Smooth muscle cell (in vitro differentiated cells): ENCODE measurements around the gene CTCF. TPM values are rescaled to one million over a fixed set of nuclear protein-coding genes. Genes with fewer than 3 reads are reported as not detected.

Experiments used
- DNase-seq: peaks from one replicate; lab custom pipeline; 2025; ENCODE audit not compliant: unreplicated experiment; lab: John Stamatoyannopoulos, UW
- H2AFZ ChIP-seq: fragments of 200-600 bp; sonication (generic); 2 replicates; pipeline ENCODE4 v1.6.0; 2016; ENCODE audit warnings: antibody characterized with exemption, low read depth, mild to moderate bottlenecking
- H3F3A ChIP-seq: fragments of 200-600 bp; sonication (generic); 2 replicates; pipeline ENCODE4 v1.6.0; 2017; ENCODE audit warnings: antibody characterized with exemption, low read depth
- H3K27ac ChIP-seq: fragments of 200-600 bp; sonication (generic); 2 replicates; pipeline ENCODE4 v1.5.1; 2016; ENCODE audit warnings: low read depth, mild to moderate bottlenecking
- H3K27me3 ChIP-seq: fragments of 200-600 bp; sonication (generic); 2 replicates; pipeline ENCODE4 v1.6.1; 2016; ENCODE audit warnings: low read depth, mild to moderate bottlenecking
- H3K36me3 ChIP-seq: fragments of 200-600 bp; sonication (generic); 2 replicates; pipeline ENCODE4 v1.5.1; 2016; ENCODE audit warnings: low read depth
- H3K4me1 ChIP-seq: fragments of 200-600 bp; sonication (generic); 2 replicates; pipeline ENCODE4 v1.5.1; 2016; ENCODE audit warnings: low read depth
- H3K4me2 ChIP-seq: fragments of 200-600 bp; sonication (generic); 2 replicates; pipeline ENCODE4 v1.6.0; 2016; ENCODE audit warnings: mild to moderate bottlenecking
- H3K4me3 ChIP-seq: fragments of 200-600 bp; sonication (generic); 2 replicates; pipeline ENCODE4 v1.5.1; 2016; ENCODE audit warnings: mild to moderate bottlenecking
- H3K79me2 ChIP-seq: fragments of 200-600 bp; sonication (generic); 2 replicates; pipeline ENCODE4 v1.6.0; 2016; ENCODE audit warnings: low read depth, mild to moderate bottlenecking
- H3K9ac ChIP-seq: fragments of 200-600 bp; sonication (generic); 2 replicates; pipeline ENCODE4 v1.6.0; 2016; ENCODE audit warnings: low read depth
- H3K9me3 ChIP-seq: fragments of 200-600 bp; sonication (generic); replicated peaks from 2 replicates; pipeline ENCODE4 v1.5.1; 2016; ENCODE audit warnings: low read depth
- H4K20me1 ChIP-seq: fragments of 200-600 bp; sonication (generic); 2 replicates; pipeline ENCODE4 v1.6.0; 2016; ENCODE audit warnings: low read depth
- WGBS: methylation state at CpG from one replicate; pipeline ENCODE4 v1.1.7; 2016; ENCODE audit warnings: low lambda C conversion rate; 5-methylcytosine and 5-hydroxymethylcytosine counted together
- polyA plus RNA-seq: library from polyadenylated mRNA; unstranded; fragments of >200 nt; fragmentation: Nextera tagmentation; extraction: Ambion mirVana; gene quantifications from 2 replicates; pipeline ENCODE4 v1.2.1, GENCODE V29; 2016
- total RNA-seq: library from RNA; depleted of rRNA; stranded (reverse); fragments of >200 nt; gene quantifications from 2 replicates; pipeline ENCODE4 v1.2.3, GENCODE V29; 2014
- TF ChIP-seq, protein P1 (sequence below): fragments of 200-600 bp; sonication (generic); IDR thresholded peaks from 2 replicates; pipeline ENCODE4 v1.5.1; 2017; ENCODE audit warnings: borderline replicate concordance, mild to moderate bottlenecking, antibody characterized with exemption; ENCODE audit not compliant: insufficient read depth, poor library complexity, severe bottlenecking

Gene CTCF
- total and polyA plus RNA-seq, 2 experiments from 2014 or later, result 28.4 to 32.4 TPM

DNA sequence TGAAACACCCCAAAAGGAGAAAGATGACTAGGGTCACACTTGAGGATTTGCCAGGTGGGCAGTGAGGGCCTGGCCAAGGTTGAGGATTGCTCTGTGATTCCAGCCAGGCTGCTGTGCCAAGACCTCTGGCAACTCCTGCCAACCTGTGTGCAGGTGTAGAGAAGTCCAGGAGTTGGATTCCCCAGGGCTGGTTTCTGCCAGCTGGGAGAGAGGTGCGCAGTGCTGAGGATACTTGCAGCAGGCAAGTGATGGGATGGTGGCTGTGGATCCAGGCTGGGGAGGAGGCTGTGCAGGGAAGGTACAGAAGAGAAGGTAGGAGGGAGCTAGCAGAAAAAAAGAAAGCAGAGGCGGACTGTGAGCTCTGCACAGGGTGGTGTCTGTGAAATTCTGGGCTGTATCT lies 27.1 kb upstream of the CTCF start:
- H3K4me2 ChIP-seq, result no peak overlapping the region
- DNase-seq, result no peak
- H3K4me3 ChIP-seq, result no peak overlapping the region
- peaks cover 100% of the 10 kb centered on the region for H4K20me1 ChIP-seq
- peaks cover 3% of the 10 kb centered on the region for H3F3A ChIP-seq
- H3K27me3 ChIP-seq, result no peaks in the 10 kb centered on the region
- H2AFZ ChIP-seq, result no peak overlapping the region
- H3K79me2 ChIP-seq, result peaks cover 28% of the 10 kb centered on the region
- no peak overlapping the region for H3K9ac ChIP-seq
- TF ChIP-seq, protein P1, sequence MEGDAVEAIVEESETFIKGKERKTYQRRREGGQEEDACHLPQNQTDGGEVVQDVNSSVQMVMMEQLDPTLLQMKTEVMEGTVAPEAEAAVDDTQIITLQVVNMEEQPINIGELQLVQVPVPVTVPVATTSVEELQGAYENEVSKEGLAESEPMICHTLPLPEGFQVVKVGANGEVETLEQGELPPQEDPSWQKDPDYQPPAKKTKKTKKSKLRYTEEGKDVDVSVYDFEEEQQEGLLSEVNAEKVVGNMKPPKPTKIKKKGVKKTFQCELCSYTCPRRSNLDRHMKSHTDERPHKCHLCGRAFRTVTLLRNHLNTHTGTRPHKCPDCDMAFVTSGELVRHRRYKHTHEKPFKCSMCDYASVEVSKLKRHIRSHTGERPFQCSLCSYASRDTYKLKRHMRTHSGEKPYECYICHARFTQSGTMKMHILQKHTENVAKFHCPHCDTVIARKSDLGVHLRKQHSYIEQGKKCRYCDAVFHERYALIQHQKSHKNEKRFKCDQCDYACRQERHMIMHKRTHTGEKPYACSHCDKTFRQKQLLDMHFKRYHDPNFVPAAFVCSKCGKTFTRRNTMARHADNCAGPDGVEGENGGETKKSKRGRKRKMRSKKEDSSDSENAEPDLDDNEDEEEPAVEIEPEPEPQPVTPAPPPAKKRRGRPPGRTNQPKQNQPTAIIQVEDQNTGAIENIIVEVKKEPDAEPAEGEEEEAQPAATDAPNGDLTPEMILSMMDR, result no peak
- H3K27ac ChIP-seq, result no peak overlapping the region
- peaks cover 19% of the 10 kb centered on the region for H3K4me1 ChIP-seq
- no peaks in the 10 kb centered on the region for H3K36me3 ChIP-seq
- 100% methylated on average over 2 of the region's 2 CpGs for WGBS
- no peaks in the 10 kb centered on the region for H3K9me3 ChIP-seq

DNA sequence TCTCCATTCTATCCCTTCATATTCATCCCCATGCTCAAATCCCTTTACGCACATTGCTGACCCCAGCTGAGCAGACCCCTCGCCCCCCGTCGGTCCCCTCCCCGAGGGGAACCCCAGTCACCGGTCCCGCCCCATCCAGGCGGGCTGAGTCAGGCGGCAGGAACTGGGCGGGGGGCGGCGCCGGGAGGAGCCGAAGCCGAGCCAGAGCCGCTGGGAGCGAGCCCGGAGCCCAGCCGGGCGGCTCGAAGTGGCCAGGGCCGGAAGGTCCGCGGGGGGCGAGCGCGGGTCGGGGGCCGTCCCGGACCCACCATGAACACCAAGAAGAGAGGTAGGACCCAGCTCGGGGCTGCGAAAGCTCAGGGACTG lies 25.1 kb upstream of the CTCF start:
- peak overlapping the region; percentile 90 for H3K9ac ChIP-seq
- H2AFZ ChIP-seq, result no peak overlapping the region
- TF ChIP-seq, protein P1, result no peak
- peak; percentile 43 for DNase-seq
- peak overlapping the region; percentile 83 for H3K4me3 ChIP-seq
- H3K36me3 ChIP-seq, result no peaks in the 10 kb centered on the region
- H3K9me3 ChIP-seq, result no peaks in the 10 kb centered on the region
- H4K20me1 ChIP-seq, result peaks cover 100% of the 10 kb centered on the region
- H3K27me3 ChIP-seq, result no peaks in the 10 kb centered on the region
- H3K4me1 ChIP-seq, result peaks cover 12% of the 10 kb centered on the region
- peaks cover 8% of the 10 kb centered on the region for H3K79me2 ChIP-seq
- peaks cover 3% of the 10 kb centered on the region for H3F3A ChIP-seq
- peak overlapping the region; percentile 100 for H3K4me2 ChIP-seq
- 0% methylated on average over 15 of the region's 32 CpGs for WGBS
- H3K27ac ChIP-seq, result peak overlapping the region; percentile 48

DNA sequence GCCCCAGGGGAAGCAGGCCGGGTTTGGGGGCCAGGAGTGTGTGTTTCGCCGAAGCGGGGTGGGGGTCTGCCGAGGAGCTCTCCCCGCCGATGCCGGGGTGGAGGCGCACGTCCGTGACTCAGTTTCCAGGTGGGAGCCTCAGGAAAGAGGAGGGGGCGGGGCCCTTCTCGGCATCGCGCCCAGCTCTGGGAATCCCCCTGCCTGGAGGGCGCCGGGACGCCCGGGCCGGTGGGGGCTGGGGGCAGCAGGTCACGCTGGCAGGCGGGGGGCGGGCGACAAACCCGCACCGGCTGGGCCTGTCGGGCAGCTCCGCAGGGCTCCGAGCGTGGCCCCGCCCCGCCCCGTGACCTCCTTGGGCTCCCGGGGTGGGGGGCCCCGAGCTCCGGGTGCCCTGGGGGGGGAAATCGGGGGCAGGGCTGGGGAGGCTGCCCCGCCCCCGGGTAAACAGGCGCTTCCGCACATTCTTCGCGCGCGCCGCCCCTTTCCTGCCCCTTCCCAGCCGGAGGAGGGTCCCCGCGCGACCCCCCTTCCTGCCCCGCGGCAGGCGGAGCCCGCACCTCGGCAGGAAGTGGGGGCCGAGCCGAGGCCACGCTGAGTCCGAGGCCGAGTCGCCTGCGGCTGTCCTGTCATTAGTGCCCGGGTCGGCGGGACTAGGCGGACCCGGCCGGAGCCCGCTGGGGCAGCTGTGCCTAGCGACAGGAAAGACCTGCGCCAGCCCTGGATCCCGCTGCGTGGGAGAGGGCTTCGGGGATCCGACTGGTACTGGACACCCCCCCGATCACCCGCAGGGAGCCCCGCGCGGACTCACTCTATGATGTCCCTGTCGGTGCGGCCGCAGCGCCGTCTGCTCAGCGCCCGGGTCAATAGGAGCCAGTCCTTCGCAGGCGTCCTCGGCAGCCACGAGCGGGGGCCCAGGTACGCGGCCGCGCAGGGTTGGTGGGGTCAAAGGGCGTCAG lies 24.4 kb upstream of the CTCF start:
- peaks cover 12% of the 10 kb centered on the region for H3K4me1 ChIP-seq
- no peaks in the 10 kb centered on the region for H3K9me3 ChIP-seq
- peak overlapping the region; percentile 83 for H3K4me3 ChIP-seq
- peaks cover 100% of the 10 kb centered on the region for H4K20me1 ChIP-seq
- H3K27me3 ChIP-seq, result no peaks in the 10 kb centered on the region
- H2AFZ ChIP-seq, result no peak overlapping the region
- peak; percentile 43 for DNase-seq
- TF ChIP-seq, protein P1, result no peak
- H3K79me2 ChIP-seq, result peaks cover 2% of the 10 kb centered on the region
- peaks cover 3% of the 10 kb centered on the region for H3F3A ChIP-seq
- peak overlapping the region; percentile 100 for H3K4me2 ChIP-seq
- H3K9ac ChIP-seq, result peak overlapping the region; percentile 90
- 5% methylated on average over 64 of the region's 97 CpGs for WGBS
- no peaks in the 10 kb centered on the region for H3K36me3 ChIP-seq
- H3K27ac ChIP-seq, result no peak overlapping the region
